K562 (cell line): ENCODE results near the gene HEATR3. TPM values are rescaled to one million over a fixed set of nuclear protein-coding genes. Genes with fewer than 3 reads are reported as not detected.

Source experiments
- ATAC-seq: fragments of 200-7000 bp; cut with Tn5 transposase; 3 replicates; pipeline ENCODE4 v1.9.1; 2020; ENCODE audit warnings: moderate library complexity
- BruUV-seq: library from RNA; stranded (reverse); fragments of 400-500 nt; replicated peaks from 2 replicates; lab custom pipeline; 2021; lab: Mats Ljungman, UMichigan
- CTCF ChIA-PET: fragments of 300-600 bp; formaldehyde crosslinking; extraction: SDS; loops from one replicate; lab custom pipeline; 2021; ENCODE audit warnings: low intra/inter-chr PET ratio; lab: Yijun Ruan, JAX
- POLR2A ChIA-PET: fragments of 300-600, 350-650 bp; sonication (Branson Sonifier 250); formaldehyde crosslinking; extraction: SDS; loops from one replicate; lab custom pipeline; 2021; ENCODE audit warnings: antibody characterized with exemption, inconsistent platforms; lab: Yijun Ruan, JAX
- DNase-seq, 4 experiments: peaks; one replicate each; pipeline versions ENCODE4 v3.0.0 to v3.0.0-alpha.2; 2011 to 2018; ENCODE audit warnings: low spot score in 3 of 4, mixed read lengths in 3 of 4; ENCODE audit errors: extremely low read depth in 1 of 4
- FAIRE-seq: peaks from 2 replicates; lab custom pipeline; 2011; peaks lifted over from hg19 to GRCh38; lab: Jason Lieb, UNC
- H2AFZ ChIP-seq: 2 replicates; pipeline ENCODE4 v1.6.0; 2011; ENCODE audit warnings: low read depth, low read length, control low read depth, inconsistent platforms
- H3K27ac ChIP-seq: fragments of 200-600 bp; 3 replicates; pipeline ENCODE4 v1.8.0; 2011; ENCODE audit warnings: low read depth, mild to moderate bottlenecking, control low read depth, inconsistent platforms, low read length, moderate library complexity, mixed read lengths; ENCODE audit errors: extremely low read depth
- H3K27me3 ChIP-seq, 2 experiments: fragments of 300-600 bp in 1 of 2; 2 replicates in 1 of 2; 3 replicates in 1 of 2; pipeline versions ENCODE4 v1.6.0 to v1.8.0; 2011; ENCODE audit warnings: inconsistent platforms in 2 of 2, low read length in 2 of 2, mild to moderate bottlenecking in 1 of 2, mixed read lengths in 1 of 2, moderate library complexity in 1 of 2; ENCODE audit not compliant: control insufficient read depth in 2 of 2, insufficient read depth in 2 of 2
- H3K36me3 ChIP-seq: fragments of 300-600 bp; 3 replicates; pipeline ENCODE4 v1.8.0; 2011; ENCODE audit warnings: mild to moderate bottlenecking, low read length, inconsistent platforms; ENCODE audit not compliant: control insufficient read depth, insufficient read depth
- H3K4me1 ChIP-seq, 2 experiments: fragments of 200-600 bp in 1 of 2; replicated peaks in 1 of 2; 2 replicates in 1 of 2; 3 replicates in 1 of 2; pipeline versions ENCODE4 v1.5.1 to v1.8.0; 2011; ENCODE audit warnings: inconsistent platforms in 2 of 2, low read length in 2 of 2, mild to moderate bottlenecking in 1 of 2, mixed read lengths in 1 of 2, moderate library complexity in 1 of 2; ENCODE audit not compliant: control insufficient read depth in 2 of 2, insufficient read depth in 2 of 2
- H3K4me2 ChIP-seq: 2 replicates; pipeline ENCODE4 v1.6.1; 2011; ENCODE audit warnings: low read length, control low read depth, inconsistent platforms, mixed read lengths; ENCODE audit not compliant: insufficient read depth
- H3K4me3 ChIP-seq: fragments of 200-600 bp; sonication (generic), shearing (Covaris generic); 2 replicates; pipeline ENCODE4 v1.5.1; 2016; ENCODE audit warnings: control low read depth, inconsistent platforms
- H3K79me2 ChIP-seq: fragments of 200-600 bp; 3 replicates; pipeline ENCODE4 v1.8.0; 2011; ENCODE audit warnings: low read length, inconsistent platforms; ENCODE audit not compliant: control insufficient read depth, insufficient read depth
- H3K9ac ChIP-seq, 2 experiments: 2 replicates each; pipeline versions ENCODE4 v1.6.0 to v1.6.1; 2011; ENCODE audit warnings: low read depth in 2 of 2, low read length in 2 of 2, control low read depth in 1 of 2, inconsistent platforms in 1 of 2, mild to moderate bottlenecking in 1 of 2, mixed read lengths in 1 of 2; ENCODE audit not compliant: insufficient read depth in 1 of 2
- H3K9me1 ChIP-seq: one replicate; pipeline ENCODE4 v1.6.0; 2011; ENCODE audit warnings: inconsistent platforms, mild to moderate bottlenecking, low read length, moderate library complexity; ENCODE audit not compliant: control insufficient read depth, insufficient read depth
- H3K9me3 ChIP-seq: replicated peaks from 2 replicates; pipeline ENCODE4 v1.5.1; 2011; ENCODE audit warnings: low read depth, low read length, inconsistent platforms; ENCODE audit not compliant: control insufficient read depth, insufficient read depth
- H4K20me1 ChIP-seq: replicated peaks from 2 replicates; pipeline ENCODE4 v1.6.1; 2011; ENCODE audit warnings: low read length, inconsistent platforms, mixed read lengths; ENCODE audit not compliant: control insufficient read depth, insufficient read depth
- ADNP ChIP-seq: fragments of 200-800 bp; sonication (Bioruptor generic); IDR thresholded peaks from 2 replicates; pipeline ENCODE4 v1.6.1; 2016; ENCODE audit warnings: missing genetic modification characterization, missing compliant biosample characterization
- BCOR ChIP-seq: fragments of 450-650 bp; IDR thresholded peaks from 2 replicates; pipeline ENCODE4 v1.6.1; 2016
- HIVEP1 ChIP-seq: fragments of 250-450 bp; sonication (Bioruptor Pico); IDR thresholded peaks from 2 replicates; pipeline ENCODE4 v1.4.0; 2020; ENCODE audit warnings: mild to moderate bottlenecking
- KDM1A ChIP-seq, 2 experiments: fragments of 450-650 bp; IDR thresholded peaks; 2 replicates each; pipeline ENCODE4 v1.6.1; 2016; ENCODE audit warnings: mild to moderate bottlenecking in 2 of 2
- RBM25 ChIP-seq: fragments of 200-400 bp; formaldehyde crosslinking; IDR thresholded peaks from 2 replicates; pipeline ENCODE4 v1.6.1; 2018; ENCODE audit warnings: low read length, low read depth, moderate library complexity; ENCODE audit not compliant: severe bottlenecking
- RCOR1 ChIP-seq, 2 experiments: IDR thresholded peaks; 2 replicates each; pipeline ENCODE4 v1.6.1; 2012; ENCODE audit warnings: low read depth in 2 of 2, low read length in 2 of 2, borderline replicate concordance in 1 of 2, improper control_type of control experiment in 1 of 2
- ZNF12 ChIP-seq: sonication (generic); formaldehyde crosslinking; IDR thresholded peaks from 2 replicates; pipeline ENCODE4 v1.4.0; 2020; ENCODE audit warnings: mild to moderate bottlenecking, missing genetic modification reagents
- ZNF3 ChIP-seq: fragments of 250-450 bp; sonication (Bioruptor Pico); IDR thresholded peaks from 2 replicates; pipeline ENCODE4 v1.5.0; 2021; ENCODE audit warnings: mild to moderate bottlenecking, moderate library complexity
- WGBS: fragments of 100-300 bp; shearing (Covaris generic); methylation state at CpG from one replicate; pipeline ENCODE4 v1.1.6; 2016; ENCODE audit warnings: low coverage, mixed read lengths; ENCODE audit not compliant: insufficient coverage; ENCODE audit errors: missing lambda C conversion rate; 5-methylcytosine and 5-hydroxymethylcytosine counted together
- in situ Hi-C: fragments of 300-500 bp; cut with MboI; formaldehyde crosslinking; loops from 4 replicates; pipeline ENCODE4 v1.15.0; 2018; ENCODE audit warnings: inconsistent platforms, mixed read lengths
- intact Hi-C: fragments of 100-400 bp; cut with micrococcal nuclease; formaldehyde crosslinking; loops from 2 replicates; pipeline ENCODE4 v1.14.2; 2022
- polyA plus RNA-seq, 8 experiments: library from polyadenylated mRNA; depleted of rRNA in 4 of 8; stranded (reverse) in 5 of 8; unstranded in 3 of 8; fragments of >200 nt; fragmentation: Nextera tagmentation in 2 of 8; fragmentation: Illumina TruSeq in 1 of 8; extraction: Ambion mirVana in 2 of 8; extraction: Trizol in 1 of 8; gene quantifications; 2 replicates each; pipeline versions ENCODE4 v1.2.1 to v1.2.3, GENCODE V29; 2011 to 2014; ENCODE audit warnings: inconsistent platforms in 1 of 8, missing spikeins in 1 of 8
- total RNA-seq, 7 experiments: library from RNA; depleted of rRNA in 6 of 7; stranded (reverse); fragments of >200 nt in 6 of 7; fragmentation: Illumina TruSeq in 2 of 7; extraction: Trizol in 2 of 7; gene quantifications; 2 replicates each; pipeline versions ENCODE4 v1.2.1 to v1.2.3, GENCODE V29; 2011 to 2021; ENCODE audit warnings: low replicate concordance in 1 of 7
- TF ChIP-seq, protein P1 (sequence below): fragments of 450-650 bp; formaldehyde crosslinking; IDR thresholded peaks from 2 replicates; pipeline ENCODE4 v1.4.0; 2020; ENCODE audit warnings: mild to moderate bottlenecking, moderate library complexity
- TF ChIP-seq, protein P2 (sequence below): sonication (generic); formaldehyde crosslinking; IDR thresholded peaks from 2 replicates; pipeline ENCODE4 v1.8.1; 2023; ENCODE audit warnings: mild to moderate bottlenecking, missing genetic modification reagents

The HEATR3 gene
- total and polyA plus RNA-seq, 9 of the 15 experiments (the other 6 are each of a cell fraction or from before 2014, with no cell fraction given), result 1.7 to 30.2 (median 18.8) TPM

- TF ChIP-seq RCOR1 (IDR thresholded peaks at IDR 0.05; ENCODE audit: borderline replicate concordance in 1 of 2, low read depth in 2 of 2, low read length in 2 of 2), result no peak
- TF ChIP-seq, protein P1, sequence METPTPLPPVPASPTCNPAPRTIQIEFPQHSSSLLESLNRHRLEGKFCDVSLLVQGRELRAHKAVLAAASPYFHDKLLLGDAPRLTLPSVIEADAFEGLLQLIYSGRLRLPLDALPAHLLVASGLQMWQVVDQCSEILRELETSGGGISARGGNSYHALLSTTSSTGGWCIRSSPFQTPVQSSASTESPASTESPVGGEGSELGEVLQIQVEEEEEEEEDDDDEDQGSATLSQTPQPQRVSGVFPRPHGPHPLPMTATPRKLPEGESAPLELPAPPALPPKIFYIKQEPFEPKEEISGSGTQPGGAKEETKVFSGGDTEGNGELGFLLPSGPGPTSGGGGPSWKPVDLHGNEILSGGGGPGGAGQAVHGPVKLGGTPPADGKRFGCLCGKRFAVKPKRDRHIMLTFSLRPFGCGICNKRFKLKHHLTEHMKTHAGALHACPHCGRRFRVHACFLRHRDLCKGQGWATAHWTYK (CRISPR knock-in tag), result no peak
- TF ChIP-seq ZNF3 (CRISPR knock-in tag), result no peak
Measured at GRCh38 chr16:50068550-50068949, 2.8 kb downstream of the HEATR3 start (continued).

DNA sequence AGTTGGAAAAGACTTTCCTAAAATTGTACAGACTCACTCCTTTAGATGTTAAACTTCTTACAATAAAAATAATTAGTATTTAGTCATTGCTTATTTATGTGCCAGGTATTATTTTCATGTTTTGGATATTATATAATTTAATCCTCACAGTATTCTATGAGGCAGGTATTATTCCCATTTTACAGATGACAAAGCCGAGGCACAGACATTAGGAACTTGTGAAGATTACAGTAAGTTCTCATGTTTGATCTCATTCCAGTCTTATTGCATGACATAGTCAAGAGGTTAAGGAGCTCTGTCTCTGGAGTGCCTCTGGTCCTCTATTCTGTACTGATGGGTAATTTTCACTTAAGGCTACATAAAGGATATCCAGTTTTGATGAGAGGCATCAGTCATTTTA lies 3.3 kb downstream of the HEATR3 start:
- intact Hi-C loops (loop anchor here (5.0 kb wide), 1 partner anchor 42 kb away; the partner anchor contains the start of gene CNEP1R1), in situ Hi-C loops (no loop called here)
- TF ChIP-seq RCOR1 (IDR thresholded peaks at IDR 0.05; ENCODE audit: borderline replicate concordance in 1 of 2, low read depth in 2 of 2, low read length in 2 of 2) (peak in 1 of 2 experiments; percentile 20; a peak in 1 of 4 replicates), KDM1A (IDR thresholded peaks at IDR 0.05) (peak in 1 of 2 experiments; percentile 35; a peak in 1 of 4 replicates), ADNP (tag) (peak; percentile 55; the same call in 1 of the 2 replicates), RBM25 (peak; percentile 92), HIVEP1 (CRISPR knock-in tag) (no peak), ZNF12 (CRISPR knock-in tag) (no peak), BCOR (peak; percentile 40; the same call in 1 of the 2 replicates)
- TF ChIP-seq, protein P2, sequence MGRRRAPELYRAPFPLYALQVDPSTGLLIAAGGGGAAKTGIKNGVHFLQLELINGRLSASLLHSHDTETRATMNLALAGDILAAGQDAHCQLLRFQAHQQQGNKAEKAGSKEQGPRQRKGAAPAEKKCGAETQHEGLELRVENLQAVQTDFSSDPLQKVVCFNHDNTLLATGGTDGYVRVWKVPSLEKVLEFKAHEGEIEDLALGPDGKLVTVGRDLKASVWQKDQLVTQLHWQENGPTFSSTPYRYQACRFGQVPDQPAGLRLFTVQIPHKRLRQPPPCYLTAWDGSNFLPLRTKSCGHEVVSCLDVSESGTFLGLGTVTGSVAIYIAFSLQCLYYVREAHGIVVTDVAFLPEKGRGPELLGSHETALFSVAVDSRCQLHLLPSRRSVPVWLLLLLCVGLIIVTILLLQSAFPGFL (CRISPR knock-in tag), result no peak
- FAIRE-seq (no peak), DNase-seq (no peak), ATAC-seq (no peak)
- Histone ChIP-seq H3K79me2 (peaks cover 20% of the 10 kb centered on the region), H3K27ac (no peak overlapping the region), H3K27me3 (no peaks in the 10 kb centered on the region), H3K4me2 (no peak overlapping the region), H4K20me1 (peaks cover 11% of the 10 kb centered on the region), H3K9me3 (no peaks in the 10 kb centered on the region), H3K9me1 (no peaks in the 10 kb centered on the region), H3K4me1 (peaks cover 20 to 23% of the 10 kb centered on the region in 2 experiments; a peak in 4 of 5 replicates), H3K36me3 (peaks cover 36% of the 10 kb centered on the region), H3K4me3 (no peak overlapping the region), H2AFZ (no peak overlapping the region), H3K9ac (no peak overlapping the region)
- WGBS, result 100% methylated on average over 1 of the region's 1 CpG
- no TSS peak for BruUV-seq
- CTCF ChIA-PET, result no interaction called here
- POLR2A ChIA-PET, result interaction anchor here (0.6 to 1.6 kb wide), 3 partner anchors 10 to 46 kb away, joined by 3 read pairs; no protein-coding TSS in a partner anchor
